Neural cell (in vitro differentiated cells): Measurements from ENCODE around the gene SERAC1. TPM values are rescaled to one million over a fixed set of nuclear protein-coding genes. Genes with fewer than 3 reads are reported as not detected.

Experiments
- H2AFZ ChIP-seq: fragments of 200-600, 300-800 bp; sonication (generic), shearing (Covaris generic); 2 replicates; pipeline ENCODE4 v1.6.0; 2014; ENCODE audit warnings: low read depth, mild to moderate bottlenecking, antibody characterized with exemption, low read length, moderate library complexity
- H3F3A ChIP-seq: fragments of 200-600 bp; shearing (Covaris generic); 2 replicates; pipeline ENCODE4 v1.6.1; 2016; ENCODE audit warnings: mild to moderate bottlenecking, moderate library complexity, mixed read lengths, antibody characterized with exemption, low read length; ENCODE audit not compliant: insufficient read depth, poor library complexity, severe bottlenecking
- H3K27ac ChIP-seq: fragments of 200-600, 300-800 bp; sonication (generic), shearing (Covaris generic); 2 replicates; pipeline ENCODE4 v1.5.1; 2014; ENCODE audit warnings: mild to moderate bottlenecking, low read length, moderate library complexity
- H3K27me3 ChIP-seq: fragments of 300-800, 200-600 bp; sonication (generic), shearing (Covaris generic); 2 replicates; pipeline ENCODE4 v1.6.0; 2014; ENCODE audit warnings: mild to moderate bottlenecking, low read depth, low read length, moderate library complexity; ENCODE audit not compliant: insufficient read depth
- H3K36me3 ChIP-seq: fragments of 300-800, 200-600 bp; sonication (generic), shearing (Covaris generic); 2 replicates; pipeline ENCODE4 v1.5.1; 2014; ENCODE audit warnings: mild to moderate bottlenecking, antibody characterized with exemption, low read length, moderate library complexity; ENCODE audit not compliant: insufficient read depth
- H3K4me2 ChIP-seq: fragments of 300-800, 200-600 bp; sonication (generic), shearing (Covaris generic); 2 replicates; pipeline ENCODE4 v1.6.0; 2014; ENCODE audit warnings: mild to moderate bottlenecking, low read length
- H3K4me3 ChIP-seq: fragments of 300-800, 200-600 bp; sonication (generic), shearing (Covaris generic); 2 replicates; pipeline ENCODE4 v1.5.1; 2014; ENCODE audit warnings: mild to moderate bottlenecking, low read length, moderate library complexity
- H3K79me2 ChIP-seq: fragments of 200-600 bp; shearing (Covaris generic); replicated peaks from 2 replicates; pipeline ENCODE4 v1.6.0; 2014; ENCODE audit warnings: mild to moderate bottlenecking, low read length, moderate library complexity; ENCODE audit not compliant: insufficient read depth
- H3K9ac ChIP-seq: fragments of 300-800, 200-600 bp; sonication (generic), shearing (Covaris generic); 2 replicates; pipeline ENCODE4 v1.6.1; 2016; ENCODE audit warnings: mild to moderate bottlenecking, low read length, mixed read lengths
- H3K9me2 ChIP-seq: fragments of 200-600 bp; shearing (Covaris generic); 2 replicates; pipeline ENCODE4 v1.6.1; 2016; ENCODE audit warnings: mild to moderate bottlenecking, low read length, mixed read lengths; ENCODE audit not compliant: insufficient read depth
- H3K9me3 ChIP-seq: fragments of 200-600, 300-800 bp; sonication (generic), shearing (Covaris generic); 2 replicates; pipeline ENCODE4 v1.6.1; 2016; ENCODE audit warnings: mild to moderate bottlenecking, mixed run types, low read length, moderate library complexity, mixed read lengths
- H4K20me1 ChIP-seq: fragments of 200-600 bp; shearing (Covaris generic); 2 replicates; pipeline ENCODE4 v1.6.1; 2016; ENCODE audit warnings: mild to moderate bottlenecking, mixed run types; ENCODE audit not compliant: insufficient read depth
- CTCF ChIP-seq: fragments of 450-650 bp; IDR thresholded peaks from 2 replicates; pipeline ENCODE4 v1.5.1; 2014; ENCODE audit warnings: antibody characterized with exemption, mild to moderate bottlenecking, moderate library complexity; ENCODE audit not compliant: poor library complexity, severe bottlenecking
- EP300 ChIP-seq: fragments of 450-650 bp; conservative IDR thresholded peaks from 2 replicates; pipeline ENCODE4 v1.6.1; 2014; ENCODE audit warnings: antibody characterized with exemption, mild to moderate bottlenecking, moderate library complexity; ENCODE audit not compliant: poor library complexity, severe bottlenecking
- EZH2 ChIP-seq: fragments of 200-600, 300-800 bp; shearing (Covaris generic), sonication (generic); IDR thresholded peaks from 2 replicates; pipeline ENCODE4 v1.6.1; 2014; ENCODE audit warnings: antibody characterized with exemption, low read length, borderline replicate concordance, mild to moderate bottlenecking; ENCODE audit not compliant: insufficient read depth, poor library complexity, severe bottlenecking
- MXI1 ChIP-seq: fragments of 450-650 bp; conservative IDR thresholded peaks from 2 replicates; pipeline ENCODE4 v1.6.1; 2014; ENCODE audit warnings: antibody characterized with exemption, mild to moderate bottlenecking; ENCODE audit not compliant: poor library complexity, severe bottlenecking
- POLR2AphosphoS5 ChIP-seq: IDR thresholded peaks from 2 replicates; pipeline ENCODE4 v1.6.1; 2012
- RAD21 ChIP-seq: fragments of 450-650 bp; conservative IDR thresholded peaks from 2 replicates; pipeline ENCODE4 v1.6.1; 2014; ENCODE audit warnings: antibody characterized with exemption, mild to moderate bottlenecking, moderate library complexity
- REST ChIP-seq: IDR thresholded peaks from 2 replicates; pipeline ENCODE4 v1.6.1; 2012; ENCODE audit warnings: borderline replicate concordance
- SMC3 ChIP-seq: fragments of 450-650 bp; conservative IDR thresholded peaks from 2 replicates; pipeline ENCODE4 v1.6.1; 2014; ENCODE audit warnings: antibody characterized with exemption, mild to moderate bottlenecking, moderate library complexity; ENCODE audit not compliant: poor library complexity
- TAF1 ChIP-seq: IDR thresholded peaks from 2 replicates; pipeline ENCODE4 v1.6.1; 2012; ENCODE audit warnings: low read depth
- polyA minus RNA-seq: library from RNA; depleted of rRNA, polyadenylated mRNA; stranded (reverse); fragments of >200 nt; gene quantifications from 2 replicates; pipeline ENCODE4 v1.2.3, GENCODE V29; 2014
- polyA plus RNA-seq: library from polyadenylated mRNA; depleted of rRNA; stranded (reverse); fragments of >200 nt; gene quantifications from 2 replicates; pipeline ENCODE4 v1.2.3, GENCODE V29; 2014

Gene SERAC1
- 22.2 and 22.3 TPM in 2 replicates for polyA plus RNA-seq
- polyA minus RNA-seq = 26.1 and 31.1 TPM in 2 replicates

GRCh38 chr6:158168040-158168289 is at the start of gene SERAC1:
Gene SERAC1 (minus strand): TSS chr6:158168262. CDS start chr6:158158363, 9,899 bp downstream.
- Histone ChIP-seq H3K36me3 (no peaks in the 10 kb centered on the region), H3K9ac (peak within 1 kb of the TSS; percentile 91), H4K20me1 (no peaks in the 10 kb centered on the region), H3K9me3 (no peaks in the 10 kb centered on the region), H2AFZ (peak within 1 kb of the TSS; percentile 94), H3K4me3 (peak within 1 kb of the TSS; percentile 97), H3K27ac (peak within 1 kb of the TSS; percentile 88), H3F3A (no peaks in the 10 kb centered on the region), H3K9me2 (no peaks in the 10 kb centered on the region), H3K27me3 (no peaks in the 10 kb centered on the region), H3K79me2 (peaks cover 15% of the 10 kb centered on the region), H3K4me2 (peak within 1 kb of the TSS; percentile 81)
- TF ChIP-seq REST (no peak), EP300 (no peak), MXI1 (no peak), POLR2AphosphoS5 (no peak), RAD21 (no peak), TAF1 (no peak), CTCF (no peak), EZH2 (no peak), SMC3 (no peak)

- Histone ChIP-seq H3K36me3 (no peaks in the 10 kb centered on the region), H3K9ac (no peak overlapping the region), H3K9me2 (no peaks in the 10 kb centered on the region), H3F3A (no peaks in the 10 kb centered on the region), H3K27ac (no peak overlapping the region), H3K4me2 (no peak overlapping the region), H2AFZ (no peak overlapping the region), H4K20me1 (no peaks in the 10 kb centered on the region), H3K4me3 (no peak overlapping the region), H3K27me3 (no peaks in the 10 kb centered on the region), H3K79me2 (no peaks in the 10 kb centered on the region), H3K9me3 (no peaks in the 10 kb centered on the region)
- TF ChIP-seq REST (no peak), MXI1 (no peak), TAF1 (no peak), POLR2AphosphoS5 (no peak), RAD21 (peak; percentile 78), EZH2 (no peak), CTCF (peak; percentile 77), SMC3 (peak; percentile 71), EP300 (no peak)
These were observed 46.0 kb upstream of the SERAC1 start for GRCh38 chr6:158213925-158214674.
